HEK293 (cell line): Measurements from ENCODE around the gene TRMT61A.

Experiments used
- CTCF ChIA-PET: fragments of 350-600 bp; formaldehyde crosslinking; extraction: SDS; loops from one replicate; lab custom pipeline; 2021; ENCODE audit warnings: antibody characterized with exemption; lab: Yijun Ruan, JAX
- POLR2A ChIA-PET: fragments of 300-600 bp; formaldehyde crosslinking; extraction: SDS; loops from one replicate; lab custom pipeline; 2020; ENCODE audit warnings: antibody characterized with exemption, inconsistent platforms; lab: Yijun Ruan, JAX
- H3K27ac ChIP-seq: fragments of 200-500 bp; sonication (Bioruptor generic); 2 replicates; pipeline ENCODE4 v1.5.1; 2014; ENCODE audit warnings: low read depth, low read length, control low read depth, inconsistent platforms; ENCODE audit errors: extremely low read depth
- H3K36me3 ChIP-seq, 2 experiments: fragments of 200-500 bp in 1 of 2; sonication (Bioruptor generic) in 1 of 2; 1 replicate in 1 of 2; 2 replicates in 1 of 2; pipeline ENCODE4 v1.5.1; 2014 to 2017; ENCODE audit warnings: inconsistent platforms in 2 of 2, low read length in 2 of 2; ENCODE audit not compliant: control insufficient read depth in 2 of 2, insufficient read depth in 1 of 2
- H3K4me1 ChIP-seq: fragments of 200-500 bp; sonication (Bioruptor generic); 2 replicates; pipeline ENCODE4 v1.5.1; 2014; ENCODE audit warnings: mild to moderate bottlenecking, low read length, inconsistent platforms; ENCODE audit not compliant: control insufficient read depth, insufficient read depth
- H3K4me3 ChIP-seq: 2 replicates; pipeline ENCODE4 v1.5.1; 2011; ENCODE audit warnings: low read depth, mild to moderate bottlenecking, control low read depth, low read length, moderate library complexity
- H3K9me3 ChIP-seq: fragments of 200-500 bp; sonication (Bioruptor generic); 2 replicates; pipeline ENCODE4 v1.5.1; 2014; ENCODE audit warnings: low read depth, low read length, inconsistent platforms; ENCODE audit not compliant: control insufficient read depth, insufficient read depth
- BCL11B ChIP-seq: fragments of 450-650 bp; formaldehyde crosslinking; IDR thresholded peaks from 2 replicates; pipeline ENCODE4 v1.5.1; 2016; ENCODE audit warnings: low read depth, missing biosample characterization, missing genetic modification characterization
- ELK4 ChIP-seq: IDR thresholded peaks from 2 replicates; pipeline ENCODE4 v1.6.1; 2011; ENCODE audit warnings: mild to moderate bottlenecking, low read depth, low read length, borderline replicate concordance
- SCRT1 ChIP-seq: fragments of 450-650 bp; formaldehyde crosslinking; IDR thresholded peaks from 2 replicates; pipeline ENCODE4 v1.5.1; 2016; ENCODE audit warnings: missing biosample characterization, missing genetic modification characterization, borderline replicate concordance
- ZIC2 ChIP-seq: fragments of 450-650 bp; formaldehyde crosslinking; IDR thresholded peaks from 2 replicates; pipeline ENCODE4 v1.5.1; 2016; ENCODE audit warnings: missing biosample characterization, missing genetic modification characterization
- ZNF274 ChIP-seq, 2 experiments: fragments of 200-500 bp in 1 of 2; fragments of 450-650 bp in 1 of 2; sonication (Bioruptor generic) in 1 of 2; formaldehyde crosslinking in 1 of 2; IDR thresholded peaks; 2 replicates each; pipeline versions ENCODE4 v1.5.1 to v1.6.1; 2014 to 2016; ENCODE audit warnings: borderline replicate concordance in 1 of 2, inconsistent platforms in 1 of 2, low read length in 1 of 2, missing biosample characterization in 1 of 2, missing genetic modification characterization in 1 of 2
- ZNF354C ChIP-seq: fragments of 450-650 bp; formaldehyde crosslinking; IDR thresholded peaks from 2 replicates; pipeline ENCODE4 v1.5.1; 2016; ENCODE audit warnings: missing biosample characterization, missing genetic modification characterization, low read depth, borderline replicate concordance
- ZNF416 ChIP-seq: fragments of 450-650 bp; formaldehyde crosslinking; IDR thresholded peaks from 2 replicates; pipeline ENCODE4 v1.5.1; 2016; ENCODE audit warnings: missing biosample characterization, missing genetic modification characterization
- ZNF501 ChIP-seq: fragments of 450-650 bp; formaldehyde crosslinking; IDR thresholded peaks from 2 replicates; pipeline ENCODE4 v1.5.1; 2016; ENCODE audit warnings: missing biosample characterization, missing genetic modification characterization
- ZNF626 ChIP-seq: fragments of 450-650 bp; sonication (Bioruptor Pico); formaldehyde crosslinking; IDR thresholded peaks from 2 replicates; pipeline ENCODE4 v1.5.1; 2018; ENCODE audit warnings: missing biosample characterization, missing genetic modification characterization, inconsistent platforms
- ZSCAN30 ChIP-seq: fragments of 450-650 bp; IDR thresholded peaks from 2 replicates; pipeline ENCODE4 v1.5.1; 2018; ENCODE audit warnings: missing biosample characterization, mild to moderate bottlenecking, missing genetic modification characterization, moderate library complexity
- TF ChIP-seq, protein P1 (sequence below): fragments of 450-650 bp; formaldehyde crosslinking; IDR thresholded peaks from 2 replicates; pipeline ENCODE4 v1.5.1; 2016; ENCODE audit warnings: missing biosample characterization, missing genetic modification characterization
- TF ChIP-seq, protein P2 (sequence below): fragments of 450-650 bp; formaldehyde crosslinking; IDR thresholded peaks from 2 replicates; pipeline ENCODE4 v1.5.1; 2016; ENCODE audit warnings: missing biosample characterization, missing genetic modification characterization
- TF ChIP-seq, protein P3 (sequence below): fragments of 450-650 bp; formaldehyde crosslinking; IDR thresholded peaks from 2 replicates; pipeline ENCODE4 v1.5.1; 2016; ENCODE audit warnings: missing biosample characterization, missing genetic modification characterization, low read depth
- TF ChIP-seq, protein P4 (sequence below): fragments of 450-650 bp; IDR thresholded peaks from 2 replicates; pipeline ENCODE4 v1.5.1; 2018; ENCODE audit warnings: missing biosample characterization, mild to moderate bottlenecking, missing genetic modification characterization

TRMT61A gene

GRCh38 chr14:103543140-103543539, 14.1 kb downstream of the TRMT61A start:
- no peak for TF ChIP-seq ZNF274 (IDR thresholded peaks at IDR 0.05; ENCODE audit: low read length)
- no peak for TF ChIP-seq ZNF274 (tag by site-specific recombination; IDR thresholded peaks at IDR 0.05; ENCODE audit: borderline replicate concordance)
- TF ChIP-seq, protein P1, sequence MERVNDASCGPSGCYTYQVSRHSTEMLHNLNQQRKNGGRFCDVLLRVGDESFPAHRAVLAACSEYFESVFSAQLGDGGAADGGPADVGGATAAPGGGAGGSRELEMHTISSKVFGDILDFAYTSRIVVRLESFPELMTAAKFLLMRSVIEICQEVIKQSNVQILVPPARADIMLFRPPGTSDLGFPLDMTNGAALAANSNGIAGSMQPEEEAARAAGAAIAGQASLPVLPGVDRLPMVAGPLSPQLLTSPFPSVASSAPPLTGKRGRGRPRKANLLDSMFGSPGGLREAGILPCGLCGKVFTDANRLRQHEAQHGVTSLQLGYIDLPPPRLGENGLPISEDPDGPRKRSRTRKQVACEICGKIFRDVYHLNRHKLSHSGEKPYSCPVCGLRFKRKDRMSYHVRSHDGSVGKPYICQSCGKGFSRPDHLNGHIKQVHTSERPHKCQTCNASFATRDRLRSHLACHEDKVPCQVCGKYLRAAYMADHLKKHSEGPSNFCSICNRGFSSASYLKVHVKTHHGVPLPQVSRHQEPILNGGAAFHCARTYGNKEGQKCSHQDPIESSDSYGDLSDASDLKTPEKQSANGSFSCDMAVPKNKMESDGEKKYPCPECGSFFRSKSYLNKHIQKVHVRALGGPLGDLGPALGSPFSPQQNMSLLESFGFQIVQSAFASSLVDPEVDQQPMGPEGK (tag by site-specific recombination): 0 out of 2 replicates have a peak, but pooled peaks have one; percentile 5
- 0 out of 2 replicates have a peak, but pooled peaks have one; percentile 29 for TF ChIP-seq ZIC2 (tag by site-specific recombination)
- Histone ChIP-seq H3K4me1 (0 out of 2 replicates have a peak, but pooled peaks cover 5% of the 10 kb centered on the region), H3K4me3 (no peak overlapping the region), H3K27ac (no peak overlapping the region), H3K9me3 (no peaks in the 10 kb centered on the region), H3K36me3 (no peaks in the 10 kb centered on the region)
- CTCF ChIA-PET: interaction anchor here (0.5 to 2.2 kb wide), 3 partner anchors 22 to 99 kb away, joined by 3 to 11 read pairs (median 5); no protein-coding TSS in a partner anchor
- POLR2A ChIA-PET: interaction anchor here (0.7 to 4.9 kb wide), 5 partner anchors 14 to 25 kb away, joined by 3 to 24 read pairs (median 6); partner anchors contain the start of genes BAG5, CKB and TRMT61A

GRCh38 chr14:103543721-103544387, 14.9 kb downstream of the TRMT61A start:
- no peaks in the 10 kb centered on the region for H3K9me3 ChIP-seq
- H3K27ac ChIP-seq: no peak overlapping the region
- no peak overlapping the region for H3K4me3 ChIP-seq
- CTCF ChIA-PET: interaction anchor here (1.2 to 2.2 kb wide), 2 partner anchors 23 to 25 kb away, joined by 5 to 11 read pairs; no protein-coding TSS in a partner anchor
- no peaks in the 10 kb centered on the region for H3K36me3 ChIP-seq
- TF ChIP-seq, protein P2, sequence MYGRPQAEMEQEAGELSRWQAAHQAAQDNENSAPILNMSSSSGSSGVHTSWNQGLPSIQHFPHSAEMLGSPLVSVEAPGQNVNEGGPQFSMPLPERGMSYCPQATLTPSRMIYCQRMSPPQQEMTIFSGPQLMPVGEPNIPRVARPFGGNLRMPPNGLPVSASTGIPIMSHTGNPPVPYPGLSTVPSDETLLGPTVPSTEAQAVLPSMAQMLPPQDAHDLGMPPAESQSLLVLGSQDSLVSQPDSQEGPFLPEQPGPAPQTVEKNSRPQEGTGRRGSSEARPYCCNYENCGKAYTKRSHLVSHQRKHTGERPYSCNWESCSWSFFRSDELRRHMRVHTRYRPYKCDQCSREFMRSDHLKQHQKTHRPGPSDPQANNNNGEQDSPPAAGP (tag by site-specific recombination): no peak
- no peak for TF ChIP-seq ELK4
- TF ChIP-seq ZNF416 (tag by site-specific recombination): no peak
- TF ChIP-seq ZNF626: no peak
- TF ChIP-seq SCRT1 (tag by site-specific recombination): no peak
- TF ChIP-seq, protein P3, sequence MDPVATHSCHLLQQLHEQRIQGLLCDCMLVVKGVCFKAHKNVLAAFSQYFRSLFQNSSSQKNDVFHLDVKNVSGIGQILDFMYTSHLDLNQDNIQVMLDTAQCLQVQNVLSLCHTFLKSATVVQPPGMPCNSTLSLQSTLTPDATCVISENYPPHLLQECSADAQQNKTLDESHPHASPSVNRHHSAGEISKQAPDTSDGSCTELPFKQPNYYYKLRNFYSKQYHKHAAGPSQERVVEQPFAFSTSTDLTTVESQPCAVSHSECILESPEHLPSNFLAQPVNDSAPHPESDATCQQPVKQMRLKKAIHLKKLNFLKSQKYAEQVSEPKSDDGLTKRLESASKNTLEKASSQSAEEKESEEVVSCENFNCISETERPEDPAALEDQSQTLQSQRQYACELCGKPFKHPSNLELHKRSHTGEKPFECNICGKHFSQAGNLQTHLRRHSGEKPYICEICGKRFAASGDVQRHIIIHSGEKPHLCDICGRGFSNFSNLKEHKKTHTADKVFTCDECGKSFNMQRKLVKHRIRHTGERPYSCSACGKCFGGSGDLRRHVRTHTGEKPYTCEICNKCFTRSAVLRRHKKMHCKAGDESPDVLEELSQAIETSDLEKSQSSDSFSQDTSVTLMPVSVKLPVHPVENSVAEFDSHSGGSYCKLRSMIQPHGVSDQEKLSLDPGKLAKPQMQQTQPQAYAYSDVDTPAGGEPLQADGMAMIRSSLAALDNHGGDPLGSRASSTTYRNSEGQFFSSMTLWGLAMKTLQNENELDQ (tag by site-specific recombination): no peak
- TF ChIP-seq, protein P4, sequence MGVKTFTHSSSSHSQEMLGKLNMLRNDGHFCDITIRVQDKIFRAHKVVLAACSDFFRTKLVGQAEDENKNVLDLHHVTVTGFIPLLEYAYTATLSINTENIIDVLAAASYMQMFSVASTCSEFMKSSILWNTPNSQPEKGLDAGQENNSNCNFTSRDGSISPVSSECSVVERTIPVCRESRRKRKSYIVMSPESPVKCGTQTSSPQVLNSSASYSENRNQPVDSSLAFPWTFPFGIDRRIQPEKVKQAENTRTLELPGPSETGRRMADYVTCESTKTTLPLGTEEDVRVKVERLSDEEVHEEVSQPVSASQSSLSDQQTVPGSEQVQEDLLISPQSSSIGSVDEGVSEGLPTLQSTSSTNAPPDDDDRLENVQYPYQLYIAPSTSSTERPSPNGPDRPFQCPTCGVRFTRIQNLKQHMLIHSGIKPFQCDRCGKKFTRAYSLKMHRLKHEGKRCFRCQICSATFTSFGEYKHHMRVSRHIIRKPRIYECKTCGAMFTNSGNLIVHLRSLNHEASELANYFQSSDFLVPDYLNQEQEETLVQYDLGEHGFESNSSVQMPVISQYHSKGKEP: no peak
- no peak for TF ChIP-seq ZNF501 (tag by site-specific recombination)
- no peak for TF ChIP-seq BCL11B (tag by site-specific recombination)
- no peak for TF ChIP-seq ZNF354C (tag by site-specific recombination)
- TF ChIP-seq ZSCAN30 (tag by site-specific recombination): no peak
- TF ChIP-seq, all 188 proteins: peak for 0
- POLR2A ChIA-PET: interaction anchor here (0.5 to 1.2 kb wide), 2 partner anchors 15 to 25 kb away, joined by 3 read pairs; partner anchors contain the start of gene TRMT61A
- 0 out of 2 replicates have a peak, but pooled peaks cover 5% of the 10 kb centered on the region for H3K4me1 ChIP-seq
